NCI-H510A (cell line): ENCODE measurements around the gene FBXO7.

Source experiments
- DNase-seq: peaks from one replicate; lab custom pipeline; 2025; lab: John Stamatoyannopoulos, UW

Gene FBXO7

DNA sequence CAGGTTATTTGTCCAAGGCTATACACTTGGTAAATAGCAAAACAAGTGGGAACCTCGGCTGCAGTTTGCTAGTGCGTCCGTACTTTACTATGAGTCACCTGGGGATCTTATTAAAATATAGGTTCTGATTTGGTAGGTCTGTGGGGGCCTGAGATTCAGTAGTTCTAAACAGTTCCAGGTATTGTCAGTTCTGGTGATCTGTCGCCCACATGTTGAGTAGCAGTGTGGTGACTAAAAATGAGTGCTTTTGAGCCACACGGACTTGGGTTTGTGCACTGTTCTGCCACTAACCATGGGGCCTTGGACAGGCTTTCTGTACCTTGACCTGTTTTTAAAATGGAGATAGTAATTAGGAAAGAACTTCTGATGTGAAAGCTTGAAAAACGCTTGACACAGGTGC, 15.7 kb downstream of the FBXO7 start:
- no peak for DNase-seq

DNA sequence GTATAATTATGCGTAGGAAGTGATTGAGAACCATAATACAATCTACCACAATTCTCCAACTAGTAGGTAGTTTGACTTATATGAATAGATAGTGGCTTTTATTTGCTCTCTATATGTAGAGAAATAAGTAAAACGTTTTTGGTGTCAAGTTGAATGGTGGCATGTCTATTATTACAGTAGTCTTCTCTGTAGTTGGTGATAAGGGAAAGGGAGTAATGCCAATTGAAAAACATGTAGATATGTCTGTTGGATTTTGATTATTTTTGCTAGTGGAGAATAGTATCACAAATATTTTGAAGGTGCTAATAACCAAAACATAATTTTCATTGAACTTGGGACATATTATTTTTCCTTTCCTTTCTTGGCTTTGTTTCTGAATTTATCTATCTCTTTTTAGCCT, 17.5 kb downstream of the FBXO7 start:
- DNase-seq: no peak

DNA sequence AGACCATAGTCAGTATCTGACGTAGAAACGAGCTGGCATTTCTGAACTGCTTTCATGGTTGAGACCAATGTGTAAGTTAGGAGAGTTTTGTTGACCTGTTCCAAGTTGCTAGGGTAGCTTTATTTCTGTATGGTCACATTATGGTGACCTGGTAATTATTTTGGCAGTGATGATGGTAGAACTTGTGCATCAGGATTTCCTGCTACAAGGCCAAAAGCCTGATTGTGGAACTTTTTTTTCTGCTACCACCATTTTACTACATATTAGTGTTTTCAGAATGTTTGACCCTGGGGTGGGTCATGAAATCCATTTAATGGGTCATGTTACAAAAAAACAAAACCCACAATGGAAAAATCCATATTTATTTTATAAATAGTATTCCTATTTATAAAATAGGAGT, 18.9 kb downstream of the FBXO7 start:
- no peak for DNase-seq

DNA sequence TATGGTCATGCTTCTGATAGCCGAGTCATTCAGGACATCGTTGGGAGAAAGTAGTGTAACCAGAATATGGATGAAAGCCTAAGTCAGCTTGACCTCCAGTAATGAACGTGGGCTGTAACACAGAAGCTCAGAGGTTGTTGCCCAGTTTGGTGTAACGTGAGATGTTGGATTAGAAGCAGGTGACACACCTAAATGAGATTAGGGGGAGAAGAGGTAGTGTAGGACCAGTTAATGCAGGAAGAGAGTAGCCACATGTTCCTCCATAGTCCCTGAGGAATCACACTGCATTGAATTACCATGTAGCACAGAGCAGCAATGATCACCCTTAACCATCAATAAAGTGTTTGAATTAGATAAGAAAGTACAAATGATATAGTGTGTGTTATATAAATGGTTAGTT, 20.4 kb downstream of the FBXO7 start:
- DNase-seq: no peak

DNA sequence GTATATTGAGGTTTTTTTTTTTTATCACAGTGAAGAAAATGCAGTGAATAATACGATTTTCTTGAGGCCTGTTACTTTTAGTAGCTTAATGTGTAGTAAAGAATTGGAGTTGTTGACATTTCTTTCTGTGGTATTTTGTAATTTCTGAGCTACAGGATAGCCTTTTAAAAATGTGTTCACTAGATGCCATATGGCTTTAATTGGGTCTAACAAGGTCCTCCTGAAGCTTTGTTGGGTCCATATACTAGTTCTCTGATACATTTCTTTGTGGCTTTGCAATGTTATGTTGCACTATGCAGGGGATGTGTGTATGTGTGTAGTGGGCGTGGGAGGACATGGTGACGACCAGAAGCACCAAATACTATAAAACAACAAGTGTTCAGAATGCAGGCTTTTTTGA, 25.1 kb downstream of the FBXO7 start:
- DNase-seq: no peak

DNA sequence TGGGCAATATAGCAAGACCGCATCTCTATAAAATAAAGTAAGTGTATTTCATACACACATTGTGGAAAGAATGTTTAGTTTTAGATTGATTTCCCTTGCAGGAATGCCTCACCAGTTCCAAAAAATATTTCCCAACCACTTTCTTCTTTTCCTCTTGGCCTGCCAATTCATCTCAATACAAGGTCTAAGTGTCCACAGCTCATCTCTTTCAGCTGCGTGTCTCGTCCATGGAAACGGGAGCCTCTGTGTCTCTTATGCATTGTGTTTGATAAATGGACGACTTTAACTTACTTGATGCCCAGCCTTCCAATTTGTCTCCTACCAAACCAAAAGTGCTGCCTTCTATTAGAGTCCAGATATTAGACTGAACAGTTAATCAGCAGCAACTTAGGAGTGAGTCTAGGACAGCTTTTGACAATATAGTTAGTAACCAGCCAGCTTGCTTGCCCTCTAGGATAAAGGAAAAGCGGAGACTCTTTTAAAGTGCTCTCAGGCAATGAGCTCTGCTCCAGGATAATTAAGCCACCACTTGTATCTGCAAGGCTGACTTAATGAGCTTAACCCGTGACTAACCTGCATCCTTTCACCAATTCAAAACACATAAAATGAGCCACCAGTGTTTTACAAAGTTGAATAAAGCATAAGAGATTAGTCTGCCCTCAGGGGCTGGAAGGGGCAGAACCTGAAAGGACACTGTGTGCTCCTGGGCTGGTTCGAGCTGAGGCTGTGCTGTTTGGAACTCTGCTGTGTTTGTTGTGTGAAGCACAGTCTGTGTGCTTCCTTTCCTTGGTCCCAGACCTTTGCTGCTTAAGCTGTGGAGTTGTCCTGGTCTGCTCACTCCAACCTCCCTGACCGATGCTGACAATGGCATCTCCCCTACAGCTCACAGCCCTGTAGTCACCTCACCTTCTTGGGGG, 27.5 kb downstream of the FBXO7 start:
- DNase-seq: no peak

DNA sequence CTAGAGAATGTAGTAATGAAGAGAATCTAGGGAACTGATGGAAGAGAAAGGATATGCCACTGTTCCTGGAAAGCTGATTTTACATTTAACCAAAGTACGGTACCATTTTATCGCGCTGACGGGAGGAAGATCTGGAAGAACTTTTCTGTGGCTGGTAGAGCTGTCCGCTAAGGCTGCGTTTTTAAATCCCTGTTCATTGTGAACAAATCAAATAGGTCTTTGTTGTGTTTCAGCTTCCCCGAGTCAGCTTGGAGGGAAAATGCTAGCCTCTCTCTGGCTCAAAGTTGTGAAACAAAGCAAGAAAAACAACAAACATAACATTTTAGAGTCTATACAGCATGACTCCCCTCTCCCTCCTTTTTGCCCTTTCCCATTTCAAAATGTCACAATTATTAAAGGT, 34.4 kb downstream of the FBXO7 start:
- no peak for DNase-seq

DNA sequence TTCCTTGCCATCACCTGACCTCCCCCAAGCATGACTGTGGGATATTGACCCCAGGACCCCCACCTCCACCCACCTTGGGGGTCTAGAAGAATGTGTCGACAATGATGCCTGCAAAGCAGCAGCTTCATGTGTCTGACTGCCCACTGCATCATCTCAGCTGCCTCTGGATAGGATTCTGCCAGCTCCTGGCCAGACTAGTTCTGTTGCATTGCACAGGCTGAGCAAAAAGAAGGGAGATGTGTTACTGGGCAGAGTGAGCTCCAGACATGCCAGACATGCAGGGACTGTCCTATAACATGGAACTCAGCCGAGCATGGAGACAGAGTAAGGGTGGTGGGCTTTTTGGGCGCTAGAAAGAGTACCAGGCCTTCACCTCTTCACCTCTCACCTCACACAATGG, 36.7 kb downstream of the FBXO7 start:
- no peak for DNase-seq

DNA sequence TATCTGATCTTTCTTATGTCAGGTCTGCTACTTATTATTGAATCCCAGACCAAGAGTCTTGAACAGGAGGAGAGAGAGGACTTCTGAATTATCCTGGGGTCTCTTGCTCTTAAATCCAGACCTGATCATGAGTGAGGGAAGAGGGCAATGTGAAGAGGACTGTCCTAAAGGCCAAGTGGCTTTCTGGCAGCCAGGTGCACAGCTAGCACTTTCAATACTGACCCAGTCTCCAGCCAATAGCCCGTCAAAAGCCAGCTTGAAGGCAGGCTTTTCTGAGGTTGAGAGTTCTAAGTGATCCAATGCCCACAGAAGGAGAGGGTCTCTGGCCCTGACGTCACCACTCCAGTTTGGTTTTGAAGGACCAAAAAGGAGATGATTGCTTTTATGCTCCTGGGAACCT, 37.2 kb downstream of the FBXO7 start:
- no peak for DNase-seq

DNA sequence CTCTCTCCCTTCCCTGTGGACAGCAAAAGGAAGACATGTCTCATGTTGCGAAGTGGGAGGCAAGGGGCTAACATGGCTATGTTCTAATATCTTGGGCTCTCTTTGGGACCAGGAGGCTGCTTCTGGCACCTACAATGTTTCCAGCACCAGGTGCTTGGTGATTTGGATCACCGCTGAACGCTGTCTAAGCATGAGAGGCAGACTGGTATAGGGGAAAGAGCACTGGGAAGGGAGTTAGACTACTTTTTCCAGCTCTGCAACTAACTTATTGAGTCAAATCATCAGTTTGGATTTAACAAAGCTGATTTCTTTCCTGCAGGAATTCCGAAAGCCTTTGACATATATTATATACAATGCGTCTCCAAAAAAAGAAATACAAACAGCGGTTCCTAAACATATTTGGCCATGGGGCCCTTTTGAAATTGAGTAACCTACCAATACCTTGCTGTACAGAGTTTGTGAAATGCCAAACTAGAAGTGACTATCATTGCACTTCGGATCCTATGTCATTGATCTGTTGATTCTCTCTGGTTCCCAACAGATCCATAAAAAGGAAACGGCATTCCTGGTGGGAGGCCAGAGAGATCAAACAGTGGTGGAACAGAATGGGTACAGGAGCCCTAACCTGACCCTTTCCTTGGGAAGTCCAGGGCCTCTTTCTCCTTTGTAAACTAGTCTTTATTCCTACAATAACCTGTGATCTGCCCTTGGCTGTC, 37.8 kb downstream of the FBXO7 start:
- no peak for DNase-seq

DNA sequence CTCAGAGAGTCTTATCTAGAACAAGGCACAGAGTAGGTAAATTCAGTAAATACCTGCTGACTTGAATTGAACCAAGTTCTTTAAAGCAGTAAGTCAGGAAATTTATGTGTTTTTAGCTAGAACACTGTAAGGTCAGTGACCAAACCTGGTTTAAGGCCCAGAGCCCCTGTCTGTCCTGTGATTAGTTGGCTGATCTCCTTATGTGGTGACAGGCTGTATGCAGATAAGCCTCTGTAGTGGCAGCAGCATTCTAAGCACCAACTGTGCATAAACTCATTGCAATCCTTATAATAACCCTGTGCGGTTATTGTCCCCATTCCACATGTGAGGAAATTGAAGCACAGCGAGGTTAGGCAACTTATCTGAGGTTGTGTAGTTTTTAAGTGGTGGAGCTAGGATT, 40.5 kb downstream of the FBXO7 start:
- no peak for DNase-seq

DNA sequence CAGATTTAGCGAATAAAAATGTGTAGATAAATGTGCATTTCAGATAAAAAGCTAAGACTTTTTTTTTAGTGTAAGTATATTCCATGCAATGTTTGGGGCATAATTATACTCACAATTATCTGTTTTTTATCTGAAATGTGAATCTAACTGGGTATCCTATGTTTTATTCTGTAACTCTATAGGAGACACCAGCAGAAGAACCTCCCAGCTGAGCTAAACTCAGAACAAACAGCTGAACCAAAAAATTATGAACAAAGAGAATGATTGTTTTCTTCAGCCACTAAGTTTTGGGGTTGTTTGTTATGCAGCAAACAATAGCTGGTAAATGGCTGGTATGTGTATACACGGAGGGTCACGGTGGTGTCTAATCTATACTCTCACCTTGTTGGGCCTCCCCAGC, 42.9 kb downstream of the FBXO7 start:
- no peak for DNase-seq

DNA sequence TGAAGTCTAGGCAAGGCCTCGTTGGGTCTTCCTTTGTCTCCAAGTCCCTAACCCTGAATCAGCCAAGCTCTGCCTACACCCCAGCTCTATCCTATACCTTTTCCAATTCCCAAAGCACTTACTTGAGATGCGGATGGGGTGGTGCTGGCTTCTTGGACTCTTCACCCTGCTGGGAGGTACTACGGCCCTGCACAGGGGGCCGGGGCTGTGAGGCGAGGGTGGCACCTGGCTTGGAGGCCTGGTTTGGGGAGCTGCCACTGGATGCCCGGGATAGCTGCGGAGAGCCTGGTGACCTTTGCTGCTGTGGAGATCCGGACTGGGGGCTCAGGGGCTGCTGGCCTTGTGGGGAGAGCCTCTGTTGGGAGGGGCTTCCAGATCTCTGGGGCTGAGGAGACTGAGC, 43.3 kb downstream of the FBXO7 start:
- no peak for DNase-seq

DNA sequence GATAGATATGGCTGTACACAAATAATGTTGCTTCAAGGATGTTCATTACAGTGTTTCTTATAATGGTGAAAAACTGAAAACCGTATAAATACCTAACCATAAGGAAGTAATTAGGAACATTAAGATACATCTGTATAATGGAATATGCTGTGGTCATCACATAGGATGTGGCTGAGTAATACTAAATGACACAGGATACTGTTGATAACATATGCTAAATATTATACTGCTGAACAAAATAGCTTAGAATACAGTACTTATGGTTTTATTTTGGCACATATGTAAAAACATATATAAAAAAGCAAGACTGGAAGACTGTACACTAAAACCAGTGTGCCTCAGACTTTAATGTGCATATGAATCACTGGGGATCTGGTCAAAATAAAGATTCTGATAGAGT, 43.8 kb downstream of the FBXO7 start:
- DNase-seq: no peak

DNA sequence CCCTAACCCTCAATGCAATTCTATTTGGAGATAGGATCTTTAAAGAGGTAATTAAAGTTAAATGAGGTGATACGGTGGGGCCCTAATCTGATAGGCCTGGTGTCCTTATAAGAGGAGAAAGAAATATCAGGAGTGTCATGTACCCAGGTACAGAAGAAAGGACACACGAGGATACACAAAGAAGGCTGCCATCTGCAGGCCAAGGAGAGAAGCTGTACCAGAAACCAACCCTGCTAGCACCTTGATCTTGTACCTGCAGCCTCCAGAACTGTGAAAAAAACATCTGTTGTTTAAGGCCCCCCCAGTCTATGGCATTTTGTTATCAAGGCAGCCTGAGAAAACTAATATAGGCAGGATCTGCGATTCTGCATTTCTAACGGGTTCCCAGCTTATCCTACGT, 44.2 kb downstream of the FBXO7 start:
- DNase-seq: no peak

DNA sequence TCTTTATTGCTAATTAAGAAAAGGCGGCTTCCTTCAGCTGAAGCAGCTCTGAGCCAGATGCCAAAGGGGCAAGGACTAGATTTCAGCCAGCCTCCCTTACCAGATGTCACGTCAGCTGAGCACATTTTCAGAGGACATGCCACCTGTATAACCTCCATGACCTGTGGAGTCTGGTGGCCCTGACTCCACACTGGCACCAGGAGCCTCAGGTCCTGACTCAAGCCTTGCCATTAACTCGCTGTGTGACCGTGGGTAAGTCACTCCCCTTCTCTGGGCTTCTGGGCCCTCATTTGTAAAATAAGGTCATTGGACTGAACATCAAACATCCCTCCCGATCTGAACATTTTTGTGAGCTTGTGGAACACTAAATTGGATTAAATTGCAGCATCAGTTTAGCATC, 46.0 kb downstream of the FBXO7 start:
- no peak for DNase-seq

DNA sequence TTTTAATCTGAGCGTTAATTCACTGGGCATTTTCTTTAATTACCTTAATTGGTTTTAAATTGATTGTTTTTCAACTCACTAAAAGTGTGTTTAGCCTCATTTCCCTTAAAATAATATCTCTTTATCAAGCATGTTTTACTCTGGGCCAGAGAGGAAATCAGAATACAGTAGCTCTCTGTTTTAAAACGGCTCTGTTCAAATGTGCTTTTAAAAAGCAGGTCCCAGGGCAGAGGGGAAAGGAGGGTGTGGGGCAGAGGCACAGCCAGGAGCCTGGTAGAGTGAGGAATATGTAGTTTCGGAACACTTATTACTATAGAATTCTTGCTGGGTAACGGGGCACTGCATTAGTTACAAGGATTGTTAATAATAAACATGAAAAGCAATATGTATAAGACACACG, 47.6 kb downstream of the FBXO7 start:
- no peak for DNase-seq

DNA sequence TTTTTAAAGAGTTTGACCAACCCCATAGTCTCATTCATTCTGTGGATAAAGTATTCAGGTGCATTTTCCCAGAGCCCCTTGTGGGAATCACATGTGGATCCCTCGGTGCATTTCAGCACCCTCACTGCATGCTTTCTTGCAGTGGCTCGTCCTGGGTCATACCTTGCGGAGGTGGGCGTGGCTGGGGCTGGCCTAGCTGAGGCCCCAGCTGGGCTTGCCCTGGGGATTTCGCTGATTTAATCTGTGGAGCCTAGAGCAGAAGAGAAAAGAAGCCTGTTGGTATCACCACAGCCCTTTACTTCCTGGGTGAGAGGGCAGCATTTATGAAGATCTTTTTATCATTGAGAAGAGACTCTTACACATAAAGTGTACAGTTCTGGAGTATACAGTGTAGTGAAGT, 53.1 kb downstream of the FBXO7 start:
- no peak for DNase-seq

DNA sequence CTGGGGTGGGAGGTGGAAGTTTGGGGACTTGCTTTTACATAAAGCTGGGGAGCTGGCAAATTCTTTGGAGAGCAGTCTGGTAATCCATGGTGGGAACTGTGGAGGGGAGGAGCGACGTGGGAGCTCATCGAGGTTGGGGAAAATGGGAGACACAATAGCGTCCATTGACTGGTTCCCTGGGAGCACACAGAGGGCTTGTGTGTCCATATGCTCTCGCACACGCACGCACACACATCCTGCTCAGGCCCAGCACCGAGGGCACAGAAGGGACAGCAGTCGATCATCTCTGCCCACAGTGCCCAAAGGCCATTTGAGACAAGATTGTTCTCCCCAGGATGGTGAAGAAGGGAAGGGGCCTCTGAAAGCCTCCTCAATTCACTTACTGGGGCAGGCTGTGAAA, 53.7 kb downstream of the FBXO7 start:
- no peak for DNase-seq

DNA sequence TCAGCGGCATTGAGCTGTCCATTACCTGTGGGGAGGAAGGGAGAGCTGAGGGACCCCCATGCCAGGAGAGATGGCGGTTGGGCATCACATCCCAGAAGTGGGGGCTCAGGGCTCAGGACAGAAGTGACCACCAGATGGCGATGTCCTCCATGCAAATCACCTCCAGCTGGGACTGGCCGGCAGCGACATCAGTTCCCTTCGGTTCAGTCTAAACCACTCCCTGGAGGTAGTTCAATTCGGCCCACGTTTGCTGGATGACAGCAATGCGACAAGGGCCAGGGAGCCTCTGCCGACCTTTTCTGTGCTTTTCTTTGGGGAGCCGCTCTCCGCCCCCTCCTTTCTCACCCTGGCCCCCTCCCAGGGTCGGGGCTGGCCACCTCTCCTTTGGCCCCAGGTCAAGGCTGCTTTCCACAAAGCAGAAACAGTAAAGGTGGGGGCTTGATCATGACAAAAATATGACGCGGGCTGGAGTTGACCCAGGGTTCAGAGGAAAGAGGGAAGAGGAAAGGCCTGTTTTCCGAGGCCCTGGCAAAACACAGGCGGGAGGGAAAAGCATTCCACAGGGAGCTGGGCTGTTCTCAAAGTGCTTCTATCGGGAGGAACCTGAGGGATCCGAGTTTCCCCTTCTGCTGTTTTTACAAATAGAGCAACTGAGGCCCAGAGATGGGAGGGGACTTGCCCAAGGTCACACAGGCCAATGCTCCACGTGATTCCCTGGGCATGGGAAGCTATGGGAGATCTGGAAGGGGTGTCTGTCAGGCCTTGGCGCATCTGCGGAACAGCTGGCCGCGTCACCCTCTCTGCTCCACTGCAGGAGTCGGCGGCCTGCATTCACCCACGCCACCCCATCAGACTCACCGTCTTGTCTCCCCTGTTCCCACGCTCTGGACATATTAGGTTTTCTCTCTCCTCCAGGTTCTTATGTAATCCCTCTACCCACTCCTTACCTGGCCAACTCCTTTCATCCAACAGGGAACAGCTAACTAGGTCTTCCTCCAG, 54.7 kb downstream of the FBXO7 start:
- DNase-seq: no peak

DNA sequence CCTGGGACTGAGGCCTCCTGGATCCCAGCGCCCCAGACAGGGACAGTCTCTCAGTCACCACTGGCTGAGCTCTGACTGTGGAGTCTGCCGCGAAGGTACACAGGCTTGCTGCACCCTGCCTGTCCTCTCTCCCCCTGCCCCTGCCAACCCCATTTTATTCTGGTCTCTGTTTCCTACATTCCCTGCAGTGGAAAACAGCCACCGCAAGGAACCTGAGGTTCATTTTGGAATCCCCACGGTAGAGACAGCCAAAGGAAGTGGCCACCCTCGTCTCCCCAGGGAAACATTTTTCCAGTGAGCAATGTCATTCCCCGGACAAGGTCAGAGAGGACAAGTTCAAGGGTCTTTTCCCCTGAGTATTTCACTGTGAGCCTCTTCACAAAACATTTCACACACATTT, 56.6 kb downstream of the FBXO7 start:
- no peak for DNase-seq
